Nasal cavity respiratory epithelium epithelial cell of viscerocranial mucosa (primary cell): ENCODE measurements around the gene IGFN1. TPM values are rescaled to one million over a fixed set of nuclear protein-coding genes. Genes with fewer than 3 reads are reported as not detected.

Experiments used
- total RNA-seq: library from RNA; depleted of rRNA; stranded (reverse); fragments of >200 nt; gene quantifications from 2 replicates; pipeline ENCODE4 v1.2.3, GENCODE V29; 2014

The IGFN1 gene
- total RNA-seq: 0.68 TPM in 1 of 2 replicates, not detected in the other

GRCh38 chr1:201190624-201191051, at the start of gene IGFN1:
Gene IGFN1, plus strand, starts transcription at chr1:201190824. Its CDS starts 2,470 bp downstream, at chr1:201193294.

GRCh38 chr1:201154389-201155165, 36.0 kb upstream of the IGFN1 start, which contains the start of gene TMEM9:
Gene TMEM9, minus strand, starts transcription at chr1:201154474. Its CDS starts 551 bp downstream, at chr1:201153923.

Other genes starting within 250 kb of the IGFN1 start
- gene KIF21B, start 167.1 kb upstream of the IGFN1 start, total RNA-seq: 4.4 and 8.8 TPM in 2 replicates
- gene CACNA1S, start 78.4 kb upstream of the IGFN1 start, total RNA-seq: not detected in 2 replicates
- under 0.01 and 0.07 TPM in 2 replicates for gene ASCL5, start 63.6 kb upstream of the IGFN1 start, total RNA-seq
- gene TMEM9, start 36.4 kb upstream of the IGFN1 start, total RNA-seq: 54.7 and 67.4 TPM in 2 replicates
- gene PKP1, start 92.7 kb downstream of the IGFN1 start, total RNA-seq: 241 and 397 TPM in 2 replicates
- 0.68 and 1.3 TPM in 2 replicates for gene TNNT2, start 186.9 kb downstream of the IGFN1 start, total RNA-seq
- 155 and 157 TPM in 2 replicates for gene LAD1, start 208.5 kb downstream of the IGFN1 start, total RNA-seq
- not detected in 2 replicates for gene TNNI1, start 230.9 kb downstream of the IGFN1 start, total RNA-seq